ENCODE measurements around the gene ADRA1B. TPM values are rescaled to one million over a fixed set of nuclear protein-coding genes. Genes with fewer than 3 reads are reported as not detected.

ADRA1B gene
- total RNA-seq, 2 donors from 2014 or later: 3.4 to 3.5 TPM

- Histone ChIP-seq H3K27me3 (no peaks in the 10 kb centered on the region), H3K36me3 (no peaks in the 10 kb centered on the region), H3K4me3 (no peak overlapping the region), H3K27ac (no peak overlapping the region), H3K9me3 (no peaks in the 10 kb centered on the region), H3K4me1 (no peaks in the 10 kb centered on the region)
- no peak for DNase-seq (ENCODE audit: low spot score)
- no peak for TF ChIP-seq CTCF (IDR thresholded peaks at IDR 0.05)
Measured at GRCh38 chr5:159955056-159955624, 38.9 kb downstream of the ADRA1B start.

- H3K36me3 ChIP-seq: no peaks in the 10 kb centered on the region
- no peaks in the 10 kb centered on the region for H3K27me3 ChIP-seq
- DNase-seq (ENCODE audit: low spot score): no peak
- TF ChIP-seq CTCF (IDR thresholded peaks at IDR 0.05): no peak
- H3K9me3 ChIP-seq: no peaks in the 10 kb centered on the region
- H3K4me3 ChIP-seq: no peak overlapping the region
- no peaks in the 10 kb centered on the region for H3K4me1 ChIP-seq
- H3K27ac ChIP-seq: no peak overlapping the region
Measured at GRCh38 chr5:159956074-159956473, 39.8 kb downstream of the ADRA1B start.

- H3K9me3 ChIP-seq: no peaks in the 10 kb centered on the region
- no peak for DNase-seq (ENCODE audit: low spot score)
- no peak for TF ChIP-seq CTCF (IDR thresholded peaks at IDR 0.05)
- no peak overlapping the region for H3K4me3 ChIP-seq
- H3K36me3 ChIP-seq: no peaks in the 10 kb centered on the region
- no peak overlapping the region for H3K27ac ChIP-seq
- H3K27me3 ChIP-seq: no peaks in the 10 kb centered on the region
- no peaks in the 10 kb centered on the region for H3K4me1 ChIP-seq
Measured at GRCh38 chr5:159961176-159962160, 45.2 kb downstream of the ADRA1B start.

GRCh38 chr5:159962214-159962613, 45.9 kb downstream of the ADRA1B start:
- H3K36me3 ChIP-seq: no peaks in the 10 kb centered on the region
- no peak for DNase-seq (ENCODE audit: low spot score)
- no peak overlapping the region for H3K27ac ChIP-seq
- H3K27me3 ChIP-seq: no peaks in the 10 kb centered on the region
- no peaks in the 10 kb centered on the region for H3K4me1 ChIP-seq
- H3K4me3 ChIP-seq: no peak overlapping the region
- TF ChIP-seq CTCF (IDR thresholded peaks at IDR 0.05): no peak
- H3K9me3 ChIP-seq: no peaks in the 10 kb centered on the region

- no peaks in the 10 kb centered on the region for H3K4me1 ChIP-seq
- no peaks in the 10 kb centered on the region for H3K9me3 ChIP-seq
- H3K27me3 ChIP-seq: no peaks in the 10 kb centered on the region
- DNase-seq (ENCODE audit: low spot score): no peak
- no peak for TF ChIP-seq CTCF (IDR thresholded peaks at IDR 0.05)
- H3K36me3 ChIP-seq: no peaks in the 10 kb centered on the region
- H3K4me3 ChIP-seq: no peak overlapping the region
- H3K27ac ChIP-seq: no peak overlapping the region
Measured at GRCh38 chr5:159963935-159964334, 47.7 kb downstream of the ADRA1B start.
